H1 (cell line): ENCODE measurements around the gene PTTG1IP.

Experiments used
- CTCF ChIP-seq, 3 experiments: IDR thresholded peaks; 1 replicate in 2 of 3; 2 replicates in 1 of 3; pipeline versions ENCODE4 v1.5.1 to v1.6.1; 2011; ENCODE audit warnings: low read length in 3 of 3, mild to moderate bottlenecking in 3 of 3, inconsistent platforms in 2 of 3, low read depth in 1 of 3, moderate library complexity in 1 of 3; ENCODE audit not compliant: insufficient read depth in 1 of 3; ENCODE audit errors: control extremely low read depth in 1 of 3
- RAD21 ChIP-seq, 2 experiments: IDR thresholded peaks in 1 of 2; conservative IDR thresholded peaks in 1 of 2; 2 replicates each; pipeline ENCODE4 v1.6.1; 2011; ENCODE audit warnings: low read depth in 2 of 2, low read length in 2 of 2, improper control_type of control experiment in 1 of 2, inconsistent platforms in 1 of 2, mild to moderate bottlenecking in 1 of 2, moderate library complexity in 1 of 2
- RXRA ChIP-seq: IDR thresholded peaks from 2 replicates; pipeline ENCODE4 v1.6.1; 2011; ENCODE audit warnings: low read depth, mild to moderate bottlenecking, low read length, moderate library complexity; ENCODE audit not compliant: insufficient read depth

GRCh38 chr21:44858291-44858690 is 15.2 kb downstream of the PTTG1IP start:
- no peak for TF ChIP-seq RXRA
- no peak for TF ChIP-seq RAD21 (IDR thresholded peaks at IDR 0.05 in 1 of 2, conservative IDR thresholded peaks at IDR 0.05 in 1 of 2; ENCODE audit: low read depth in 2 of 2, low read length in 2 of 2)
- no peak for TF ChIP-seq CTCF (IDR thresholded peaks at IDR 0.05; ENCODE audit: control extremely low read depth in 1 of 3, insufficient read depth in 1 of 3, low read depth in 1 of 3, low read length in 3 of 3)
